ENCODE results near the gene VPS54.
A peak's percentile ranks its signal among the peaks of the same experiment; 100 is the strongest.

Gene VPS54

GRCh38 chr2:64021578-64021977 is 2.4 kb upstream of the VPS54 start:
- H3K4me3 ChIP-seq (ENCODE audit: low read length), result no peak overlapping the region
- TF ChIP-seq, protein P1, sequence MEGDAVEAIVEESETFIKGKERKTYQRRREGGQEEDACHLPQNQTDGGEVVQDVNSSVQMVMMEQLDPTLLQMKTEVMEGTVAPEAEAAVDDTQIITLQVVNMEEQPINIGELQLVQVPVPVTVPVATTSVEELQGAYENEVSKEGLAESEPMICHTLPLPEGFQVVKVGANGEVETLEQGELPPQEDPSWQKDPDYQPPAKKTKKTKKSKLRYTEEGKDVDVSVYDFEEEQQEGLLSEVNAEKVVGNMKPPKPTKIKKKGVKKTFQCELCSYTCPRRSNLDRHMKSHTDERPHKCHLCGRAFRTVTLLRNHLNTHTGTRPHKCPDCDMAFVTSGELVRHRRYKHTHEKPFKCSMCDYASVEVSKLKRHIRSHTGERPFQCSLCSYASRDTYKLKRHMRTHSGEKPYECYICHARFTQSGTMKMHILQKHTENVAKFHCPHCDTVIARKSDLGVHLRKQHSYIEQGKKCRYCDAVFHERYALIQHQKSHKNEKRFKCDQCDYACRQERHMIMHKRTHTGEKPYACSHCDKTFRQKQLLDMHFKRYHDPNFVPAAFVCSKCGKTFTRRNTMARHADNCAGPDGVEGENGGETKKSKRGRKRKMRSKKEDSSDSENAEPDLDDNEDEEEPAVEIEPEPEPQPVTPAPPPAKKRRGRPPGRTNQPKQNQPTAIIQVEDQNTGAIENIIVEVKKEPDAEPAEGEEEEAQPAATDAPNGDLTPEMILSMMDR (conservative IDR thresholded peaks at IDR 0.05; ENCODE audit: low read length), result no peak
- no peak for DNase-seq (ENCODE audit: low read depth)

DNA sequence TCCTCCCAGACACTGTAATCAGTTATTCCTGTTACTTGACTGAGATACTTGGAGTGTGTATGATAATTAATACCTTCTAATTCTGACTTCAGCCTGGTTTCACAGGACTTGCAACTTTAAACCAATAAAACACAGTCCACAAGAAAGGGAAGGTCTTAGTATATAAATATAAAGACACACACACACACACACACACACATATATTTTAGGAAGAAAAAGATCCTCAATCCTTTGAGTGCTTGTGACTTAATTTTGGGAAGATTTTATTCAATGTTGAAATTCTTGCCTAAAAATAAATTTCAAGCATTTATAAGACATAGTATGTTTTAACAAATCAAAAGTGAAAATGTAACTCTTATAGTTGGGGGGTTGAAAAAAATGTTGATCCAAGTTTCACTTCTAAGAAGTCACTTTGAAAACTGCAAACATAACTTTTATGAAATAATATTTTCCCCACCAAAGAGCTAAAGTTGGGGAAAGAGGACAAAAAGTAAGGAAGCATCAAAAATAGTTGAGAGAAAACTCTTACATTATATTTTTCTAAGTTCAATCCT is 824 bp upstream of the VPS54 start:
- peak overlapping the region; percentile 61 for H3K4me3 ChIP-seq (ENCODE audit: low read length)
- TF ChIP-seq, protein P1 (conservative IDR thresholded peaks at IDR 0.05; ENCODE audit: low read length), result no peak
- no peak for DNase-seq (ENCODE audit: low read depth)

DNA sequence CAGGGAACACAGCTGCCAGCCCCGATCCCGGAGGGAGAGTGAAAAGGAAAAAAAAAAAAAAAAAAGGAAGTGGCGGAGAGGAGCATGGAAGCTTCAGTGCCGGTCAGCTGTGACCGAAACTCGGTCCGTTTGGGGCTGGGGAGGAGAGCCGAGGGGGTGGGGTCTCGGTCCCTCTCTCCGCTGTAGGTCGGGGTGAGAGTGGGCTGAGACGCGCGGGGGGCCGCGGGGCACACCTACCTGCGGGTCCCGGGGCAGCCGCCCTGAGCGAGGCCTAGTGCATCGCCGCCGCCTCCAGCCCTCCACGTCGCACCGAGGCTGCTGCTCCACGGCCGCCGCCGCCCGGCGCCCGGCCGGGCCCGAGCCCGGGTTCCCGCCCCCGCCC is 536 bp downstream of the VPS54 start:
- TF ChIP-seq, protein P1 (conservative IDR thresholded peaks at IDR 0.05; ENCODE audit: low read length), result no peak
- H3K4me3 ChIP-seq (ENCODE audit: low read length), result peak overlapping the region; percentile 61
- DNase-seq (ENCODE audit: low read depth), result peak; percentile 38

DNA sequence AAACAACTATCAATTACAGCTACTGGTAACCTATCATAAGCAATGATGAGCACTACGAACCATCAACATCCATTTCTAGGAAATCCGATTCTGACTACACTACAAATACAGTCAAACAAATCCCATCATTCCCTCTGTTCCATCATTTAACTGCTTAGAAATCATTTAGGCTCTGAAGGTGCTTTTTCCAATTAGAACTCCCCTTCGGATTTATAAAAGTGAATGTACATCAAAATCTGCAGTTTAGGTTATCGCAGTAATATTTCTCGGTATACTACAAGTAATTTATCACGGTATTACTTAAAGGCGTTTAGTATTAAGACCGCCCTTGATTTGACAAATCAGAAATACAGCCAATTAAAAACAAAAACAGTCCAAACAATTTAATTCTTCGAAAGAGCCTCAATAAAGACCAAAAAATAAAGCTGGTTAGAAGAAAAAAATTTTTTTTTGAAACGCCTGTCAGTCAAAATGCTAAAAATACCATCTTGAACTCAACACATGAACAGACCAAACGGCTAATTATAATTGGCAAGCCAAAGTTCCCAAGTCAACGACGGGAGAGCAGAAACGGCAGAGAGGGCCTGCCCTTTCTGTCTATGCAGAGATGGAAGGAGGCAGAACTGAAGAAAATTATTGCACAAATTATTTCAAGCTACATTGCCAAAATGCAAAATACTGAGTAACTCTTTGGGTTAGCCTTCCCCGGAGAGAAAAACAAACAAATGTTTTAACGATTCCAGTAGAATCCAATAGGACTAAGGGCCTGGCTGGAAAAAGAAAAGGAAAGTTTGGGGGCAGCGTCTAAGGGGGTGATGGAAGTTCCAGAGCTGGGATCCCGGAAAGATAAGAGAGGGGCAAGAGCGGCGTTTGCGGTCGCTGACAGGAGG is 1.2 kb downstream of the VPS54 start:
- TF ChIP-seq, protein P1 (conservative IDR thresholded peaks at IDR 0.05; ENCODE audit: low read length), result no peak
- peak; percentile 26 for DNase-seq (ENCODE audit: low read depth)
- H3K4me3 ChIP-seq (ENCODE audit: low read length), result peak overlapping the region; percentile 61

GRCh38 chr2:64015898-64016297 is 3.3 kb downstream of the VPS54 start:
- TF ChIP-seq, protein P1 (conservative IDR thresholded peaks at IDR 0.05; ENCODE audit: low read length), result no peak
- DNase-seq (ENCODE audit: low read depth), result no peak
- no peak overlapping the region for H3K4me3 ChIP-seq (ENCODE audit: low read length)

DNA sequence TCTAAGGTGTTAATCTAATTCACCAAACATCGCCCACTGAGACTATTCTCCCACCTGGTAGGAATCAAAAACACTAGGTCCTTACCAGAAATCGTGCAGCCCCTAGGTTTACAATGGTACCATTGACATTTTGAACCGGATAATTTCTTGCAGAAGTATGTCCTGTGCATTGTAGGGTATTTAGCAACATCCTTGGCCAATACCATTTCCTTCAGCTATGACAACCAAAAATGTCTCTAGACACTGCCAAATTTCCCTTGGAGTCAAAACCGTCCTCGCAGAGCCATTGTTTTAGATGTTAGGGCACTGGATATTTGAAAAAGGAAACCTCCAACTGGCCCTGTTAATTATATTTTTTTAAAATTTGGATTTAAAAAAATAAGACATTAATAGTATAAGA is 3.8 kb downstream of the VPS54 start:
- DNase-seq (ENCODE audit: low read depth), result no peak
- TF ChIP-seq, protein P1 (conservative IDR thresholded peaks at IDR 0.05; ENCODE audit: low read length), result no peak
- no peak overlapping the region for H3K4me3 ChIP-seq (ENCODE audit: low read length)

DNA sequence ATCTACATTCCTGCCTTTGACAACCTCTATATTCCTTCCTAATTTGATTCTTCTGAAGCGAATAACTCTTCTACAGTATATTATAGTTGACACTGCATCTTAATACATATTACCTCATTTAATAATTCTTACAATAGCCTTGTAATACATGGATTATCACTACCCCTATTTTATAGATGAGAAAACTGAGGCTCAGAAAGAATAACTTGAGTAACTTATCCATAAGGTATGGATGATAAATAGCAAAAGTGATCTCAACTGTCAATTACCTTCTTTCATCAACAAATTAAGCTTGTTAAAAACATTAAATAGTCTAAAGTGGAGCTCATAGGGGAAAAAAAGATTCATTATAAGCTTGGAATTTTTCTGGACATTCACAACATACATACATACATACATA is 4.6 kb downstream of the VPS54 start:
- TF ChIP-seq, protein P1 (conservative IDR thresholded peaks at IDR 0.05; ENCODE audit: low read length), result no peak
- no peak overlapping the region for H3K4me3 ChIP-seq (ENCODE audit: low read length)
- no peak for DNase-seq (ENCODE audit: low read depth)

Data from AG10803 (cell line).